Activated CD8-positive, alpha-beta memory T cell treated with anti-CD3 and anti-CD28 coated beads for 48 hours (primary cell): ENCODE data around the gene MAGI1.
A peak's percentile ranks its signal among the peaks of the same experiment; 100 is the strongest.

Experiments
- DNase-seq, 3 experiments: peaks; one replicate each; pipeline ENCODE4 v3.0.0-alpha.2; 2020; ENCODE audit warnings: low read depth in 2 of 3, low spot score in 2 of 3

Gene MAGI1

DNA sequence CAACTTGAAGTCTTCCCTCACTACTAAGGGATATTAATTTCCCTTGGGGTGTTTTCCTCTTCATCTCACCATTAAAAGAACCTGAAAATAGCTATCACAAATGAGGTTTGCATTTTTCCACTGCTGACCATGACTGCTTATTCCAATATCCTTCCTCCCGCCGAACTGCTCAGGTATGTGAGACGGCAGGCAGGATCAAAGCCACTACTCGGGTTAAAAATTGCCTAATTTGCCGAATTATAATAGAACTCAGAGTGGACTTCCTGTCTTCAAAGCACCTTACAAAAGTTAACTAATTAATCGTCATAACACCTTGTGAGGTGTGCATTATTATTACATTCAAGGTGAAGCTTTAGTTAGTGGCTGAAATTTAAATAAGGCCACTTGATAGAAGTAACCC, 695.7 kb downstream of the MAGI1 start:
- no peak for DNase-seq

DNA sequence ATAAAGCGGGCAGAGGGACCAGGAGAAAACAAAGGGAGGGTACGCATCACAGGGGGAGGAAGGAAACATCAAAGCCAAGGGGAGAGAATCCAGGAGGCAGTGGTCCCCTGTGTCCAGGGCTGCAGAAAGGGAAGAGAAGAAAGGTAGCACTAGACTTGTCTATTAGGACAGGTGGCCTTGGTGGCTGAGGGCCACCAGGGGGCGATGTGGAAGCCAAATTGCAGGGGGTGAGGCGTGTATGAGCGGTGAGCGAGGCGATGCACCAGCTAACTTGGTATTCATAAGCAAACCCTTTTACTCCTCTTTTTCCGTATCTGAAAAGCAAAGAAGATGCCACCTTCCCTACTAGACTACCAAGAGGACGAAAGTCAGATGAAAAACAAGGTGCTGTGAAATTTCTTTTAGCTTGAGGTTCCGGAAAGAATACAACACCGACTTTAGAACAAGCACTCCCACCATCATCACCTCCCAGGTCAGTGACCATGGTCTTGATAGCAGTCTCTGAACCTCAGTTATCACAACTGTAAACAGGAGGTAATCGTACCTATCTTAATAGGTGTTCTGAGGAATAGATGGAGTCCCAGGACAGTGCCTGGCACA, 696.5 kb downstream of the MAGI1 start:
- DNase-seq, result peak in 1 of 3 experiments; percentile 4

GRCh38 chr3:65339192-65339740, 699.5 kb downstream of the MAGI1 start:
- DNase-seq, result no peak

DNA sequence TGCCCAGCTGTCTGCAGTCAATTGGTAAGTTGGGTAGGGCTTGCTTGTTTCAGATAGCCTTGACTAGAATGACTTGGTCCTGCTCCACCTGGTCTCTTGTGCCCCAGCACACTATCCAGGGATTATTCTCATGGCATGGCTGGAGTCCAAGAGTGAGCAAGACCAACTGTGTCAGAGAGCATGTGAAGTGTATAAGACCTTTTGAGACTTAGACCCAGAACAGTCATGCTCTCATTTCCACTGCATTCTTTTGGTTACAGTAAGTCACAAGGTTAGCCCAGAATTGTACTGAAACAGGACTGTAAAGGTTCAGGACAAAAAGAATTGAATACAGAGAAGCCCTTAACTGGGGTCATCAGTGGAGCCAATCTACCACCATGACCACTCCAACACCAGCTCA, 700.1 kb downstream of the MAGI1 start:
- DNase-seq, result no peak

DNA sequence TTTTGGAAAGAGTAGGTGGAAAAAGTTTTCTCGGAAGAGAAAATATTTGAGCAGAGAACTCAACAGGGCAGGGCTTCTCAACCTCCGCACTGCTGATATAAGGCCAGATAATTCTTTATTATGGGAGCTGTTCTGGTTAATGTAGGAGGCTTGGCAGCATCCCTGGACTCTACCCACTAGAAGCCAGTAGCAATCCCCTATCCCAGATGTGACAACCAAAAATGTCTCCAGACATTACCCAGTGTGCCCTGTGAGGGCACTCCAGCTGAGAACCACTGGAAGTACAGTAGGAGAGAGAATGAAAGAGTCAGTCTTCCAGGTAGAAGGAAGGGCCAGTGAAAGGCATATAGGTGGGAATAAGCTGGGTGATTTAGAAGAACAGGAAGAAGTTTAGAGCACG, 703.1 kb downstream of the MAGI1 start:
- no peak for DNase-seq

- DNase-seq, result no peak
Measured at GRCh38 chr3:65334045-65334665, 704.6 kb downstream of the MAGI1 start.

- no peak for DNase-seq
Measured at GRCh38 chr3:65331730-65332129, 707.0 kb downstream of the MAGI1 start.

GRCh38 chr3:65330072-65330471, 708.6 kb downstream of the MAGI1 start:
- no peak for DNase-seq

GRCh38 chr3:65328148-65328547, 710.6 kb downstream of the MAGI1 start:
- DNase-seq, result no peak

GRCh38 chr3:65326574-65326973, 712.1 kb downstream of the MAGI1 start:
- DNase-seq, result no peak

GRCh38 chr3:65322910-65323309, 715.8 kb downstream of the MAGI1 start:
- no peak for DNase-seq

DNA sequence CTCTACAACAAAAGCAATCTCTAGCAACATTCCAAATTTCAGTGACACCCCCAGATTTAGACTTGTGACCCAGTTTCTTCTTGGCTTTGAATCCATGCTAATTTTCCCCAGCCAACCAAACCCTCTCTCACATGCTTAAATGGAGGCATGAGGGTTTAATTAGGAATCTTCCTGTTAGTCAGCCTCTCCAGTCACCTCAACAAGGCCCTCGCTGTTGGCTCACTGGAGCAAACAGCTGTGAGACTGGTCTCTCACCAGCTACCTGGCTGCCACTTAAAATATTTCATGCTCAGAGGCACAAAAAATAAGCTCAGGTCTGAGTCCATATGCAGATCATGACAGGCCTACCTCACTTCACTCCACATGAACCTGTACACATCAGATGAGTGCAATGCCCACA, 720.5 kb downstream of the MAGI1 start:
- no peak for DNase-seq

- no peak for DNase-seq
Measured at GRCh38 chr3:65314916-65315315, 723.8 kb downstream of the MAGI1 start.

GRCh38 chr3:65314269-65314668, 724.4 kb downstream of the MAGI1 start:
- DNase-seq, result no peak

DNA sequence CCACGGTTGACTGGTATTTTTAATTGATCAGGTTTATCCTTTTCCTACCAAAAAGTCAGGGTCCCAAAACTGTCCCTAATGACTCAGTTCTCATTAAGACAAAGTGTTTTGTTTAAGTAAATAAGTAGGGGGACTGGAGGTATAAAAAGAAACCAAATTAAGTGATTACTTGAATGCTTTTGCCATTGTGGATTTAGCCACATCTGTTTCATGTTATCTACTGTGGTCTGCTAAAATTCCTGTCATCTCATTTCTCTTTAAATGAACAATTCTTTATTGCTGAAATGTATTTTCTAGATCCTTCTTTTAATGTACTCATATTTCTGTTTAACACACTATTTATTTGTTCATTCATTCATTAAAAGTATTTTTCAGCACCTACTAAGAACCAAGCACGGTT, 725.1 kb downstream of the MAGI1 start:
- no peak for DNase-seq

DNA sequence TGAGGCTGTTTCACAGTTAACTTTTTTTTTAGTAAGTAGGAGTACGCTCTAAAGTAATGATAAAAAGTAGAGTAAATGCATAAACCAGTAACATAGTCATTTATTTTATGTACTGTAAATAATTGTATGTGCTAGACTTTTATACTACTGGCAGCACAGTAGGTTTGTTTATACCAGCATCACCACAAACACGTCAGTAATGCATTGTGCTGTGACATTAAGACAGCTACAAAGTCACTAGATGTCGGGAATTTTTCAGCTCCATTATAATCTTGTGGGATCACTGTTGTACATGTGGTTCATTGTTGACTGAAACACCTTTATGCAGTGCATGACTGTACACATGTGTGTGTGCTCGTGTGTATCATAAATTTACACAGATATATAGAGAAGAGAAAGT, 732.9 kb downstream of the MAGI1 start:
- DNase-seq, result no peak
